ENCODE measurements around the gene PTPRN2. TPM values are rescaled to one million over a fixed set of nuclear protein-coding genes. Genes with fewer than 3 reads are reported as not detected.

The PTPRN2 gene
- total and polyA plus RNA-seq, 8 donors = 4.9 to 136 (median 46.8) TPM

DNA sequence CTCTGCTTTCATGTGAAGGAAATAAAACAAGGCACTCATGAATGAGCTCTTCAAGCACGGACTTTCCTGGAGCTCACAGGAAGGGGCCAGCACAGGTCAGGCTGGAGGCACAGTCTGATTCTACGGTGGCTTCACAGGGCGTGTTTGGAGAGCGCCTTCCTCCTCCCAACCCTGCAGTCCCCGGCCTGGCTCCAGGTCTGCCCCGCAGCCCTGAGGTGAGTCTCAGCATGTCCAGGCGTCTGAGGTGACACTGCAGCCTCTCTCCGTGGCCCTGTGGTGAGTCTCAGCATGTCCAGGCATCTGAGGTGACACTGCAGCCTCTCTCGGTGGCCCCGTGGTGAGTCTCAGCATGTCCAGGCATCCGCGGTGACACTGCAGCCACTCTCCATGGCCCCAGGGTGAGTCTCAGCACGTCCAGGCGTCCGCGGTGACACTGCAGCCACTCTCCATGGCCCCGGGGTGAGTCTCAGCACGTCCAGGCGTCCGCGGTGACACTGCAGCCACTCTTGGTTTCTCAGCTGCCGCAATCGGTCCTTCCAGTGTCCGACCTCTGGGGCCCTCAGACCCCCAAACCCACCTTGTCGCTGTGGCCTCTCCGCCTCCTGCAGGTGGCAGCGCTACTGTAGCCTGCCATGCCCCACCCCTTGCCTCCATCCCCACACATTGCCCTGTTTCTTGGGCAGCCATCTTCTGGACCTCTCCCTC, 869.2 kb downstream of the PTPRN2 start:
- TF ChIP-seq POLR2AphosphoS5 (IDR thresholded peaks at IDR 0.05) (no peak), POLR2A (IDR thresholded peaks at IDR 0.05) (no peak), EP300 (IDR thresholded peaks at IDR 0.05) (no peak)
- TF ChIP-seq, protein P1, sequence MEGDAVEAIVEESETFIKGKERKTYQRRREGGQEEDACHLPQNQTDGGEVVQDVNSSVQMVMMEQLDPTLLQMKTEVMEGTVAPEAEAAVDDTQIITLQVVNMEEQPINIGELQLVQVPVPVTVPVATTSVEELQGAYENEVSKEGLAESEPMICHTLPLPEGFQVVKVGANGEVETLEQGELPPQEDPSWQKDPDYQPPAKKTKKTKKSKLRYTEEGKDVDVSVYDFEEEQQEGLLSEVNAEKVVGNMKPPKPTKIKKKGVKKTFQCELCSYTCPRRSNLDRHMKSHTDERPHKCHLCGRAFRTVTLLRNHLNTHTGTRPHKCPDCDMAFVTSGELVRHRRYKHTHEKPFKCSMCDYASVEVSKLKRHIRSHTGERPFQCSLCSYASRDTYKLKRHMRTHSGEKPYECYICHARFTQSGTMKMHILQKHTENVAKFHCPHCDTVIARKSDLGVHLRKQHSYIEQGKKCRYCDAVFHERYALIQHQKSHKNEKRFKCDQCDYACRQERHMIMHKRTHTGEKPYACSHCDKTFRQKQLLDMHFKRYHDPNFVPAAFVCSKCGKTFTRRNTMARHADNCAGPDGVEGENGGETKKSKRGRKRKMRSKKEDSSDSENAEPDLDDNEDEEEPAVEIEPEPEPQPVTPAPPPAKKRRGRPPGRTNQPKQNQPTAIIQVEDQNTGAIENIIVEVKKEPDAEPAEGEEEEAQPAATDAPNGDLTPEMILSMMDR (IDR thresholded peaks at IDR 0.05) = no peak
- Histone ChIP-seq H3K4me3 (no peak overlapping the region), H3K27ac (no peak overlapping the region), H3K36me3 (no peaks in the 10 kb centered on the region), H3K27me3 (peaks cover 0 to 6% (median 0%) of the 10 kb centered on the region in 3 donors), H3K4me1 (no peaks in the 10 kb centered on the region), H3K9me3 (no peaks in the 10 kb centered on the region)
- WGBS, 5 donors = 75 to 85% (median 82%) methylated on average over 16 to 27 of the region's 27 CpGs
- no peak for DNase-seq
- intact Hi-C loops (cut with DNase I; ENCODE audit: low total_unique reads) = no loop called here

DNA sequence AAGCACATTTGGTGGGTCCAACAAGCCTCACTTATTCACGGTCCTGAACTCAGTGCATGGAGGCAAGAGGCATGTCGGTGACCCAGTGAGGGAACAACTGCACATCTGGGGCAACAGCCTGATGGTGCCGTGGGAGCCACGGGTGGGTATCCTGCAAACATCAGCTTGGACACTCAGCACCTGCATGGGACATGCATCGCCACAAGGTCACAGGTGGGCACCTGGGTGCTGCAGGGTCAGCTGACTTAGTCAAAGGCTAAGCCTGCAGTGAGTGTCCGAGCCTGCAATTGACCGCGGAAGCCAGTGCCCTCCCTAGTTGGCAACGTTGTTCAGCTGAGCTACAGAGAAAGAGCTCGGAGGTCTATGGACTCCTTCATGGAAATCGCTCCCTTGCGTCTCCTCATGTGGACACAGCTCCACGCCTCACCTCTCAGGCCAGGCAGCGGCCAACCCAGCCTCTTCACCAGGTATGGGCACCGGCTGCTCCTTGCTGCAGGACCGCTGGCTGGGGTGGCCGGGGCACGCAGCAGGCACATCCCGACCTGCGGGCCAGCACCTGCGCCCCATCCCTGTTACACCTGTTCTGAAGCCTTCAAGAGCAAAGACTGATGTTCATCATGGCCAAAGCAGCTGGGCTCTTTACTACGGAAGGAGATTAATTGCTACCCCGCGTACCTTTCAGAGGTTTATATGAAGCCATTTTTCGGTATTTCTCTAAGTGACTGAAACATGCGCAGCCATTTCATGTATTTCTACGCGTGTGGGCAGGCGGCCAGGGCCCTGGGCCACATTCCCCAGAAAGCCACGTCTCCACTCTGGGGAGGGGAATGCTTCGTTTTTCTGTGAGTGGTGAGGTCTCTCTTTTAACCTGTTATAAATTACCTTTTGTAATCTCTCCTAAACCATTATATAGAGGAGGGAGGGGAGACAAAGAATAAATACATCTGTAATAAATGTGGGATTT, 870.1 kb downstream of the PTPRN2 start:
- Histone ChIP-seq H3K9me3 (no peaks in the 10 kb centered on the region), H3K36me3 (no peaks in the 10 kb centered on the region), H3K4me3 (no peak overlapping the region), H3K4me1 (no peaks in the 10 kb centered on the region), H3K27me3 (peaks cover 0 to 6% (median 0%) of the 10 kb centered on the region in 3 donors), H3K27ac (no peak overlapping the region)
- TF ChIP-seq, protein P1 (IDR thresholded peaks at IDR 0.05) = no peak
- TF ChIP-seq POLR2AphosphoS5 (IDR thresholded peaks at IDR 0.05) = no peak
- TF ChIP-seq POLR2A (IDR thresholded peaks at IDR 0.05) = no peak
- no peak for TF ChIP-seq EP300 (IDR thresholded peaks at IDR 0.05)
- intact Hi-C loops (cut with DNase I; ENCODE audit: low total_unique reads) = no loop called here
- DNase-seq = no peak
- WGBS, 5 donors = 82 to 95% (median 91%) methylated on average over 26 to 31 of the region's 31 CpGs

DNA sequence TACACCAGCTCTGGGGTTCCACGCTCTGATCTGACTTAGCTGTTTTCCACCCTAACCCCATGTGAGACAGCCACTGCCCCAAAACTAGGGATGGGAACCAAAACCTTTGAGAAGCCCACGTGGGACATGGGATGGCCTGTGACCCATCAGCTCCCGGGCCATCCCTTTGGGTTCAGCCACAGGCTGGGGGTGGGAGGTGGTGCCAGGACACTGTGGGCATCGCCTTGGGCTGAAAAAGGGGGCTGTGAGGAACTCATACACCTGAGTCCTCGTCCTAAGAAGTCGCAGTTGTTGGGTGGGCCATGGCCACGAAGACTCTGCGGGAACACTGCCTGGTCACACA, 871.7 kb downstream of the PTPRN2 start:
- H3K27me3 ChIP-seq = no peaks in the 10 kb centered on the region
- no peak overlapping the region for H3K27ac ChIP-seq
- 64 to 82% (median 70%) methylated on average over 7 to 8 of the region's 8 CpGs for WGBS, 5 donors
- no peaks in the 10 kb centered on the region for H3K9me3 ChIP-seq
- no peak for DNase-seq
- TF ChIP-seq POLR2A (IDR thresholded peaks at IDR 0.05) (no peak), EP300 (IDR thresholded peaks at IDR 0.05) (no peak), POLR2AphosphoS5 (IDR thresholded peaks at IDR 0.05) (no peak)
- TF ChIP-seq, protein P1 (IDR thresholded peaks at IDR 0.05) = no peak
- no peak overlapping the region for H3K4me3 ChIP-seq
- H3K36me3 ChIP-seq = no peaks in the 10 kb centered on the region
- no peaks in the 10 kb centered on the region for H3K4me1 ChIP-seq
- intact Hi-C loops (cut with DNase I; ENCODE audit: low total_unique reads) = no loop called here

DNA sequence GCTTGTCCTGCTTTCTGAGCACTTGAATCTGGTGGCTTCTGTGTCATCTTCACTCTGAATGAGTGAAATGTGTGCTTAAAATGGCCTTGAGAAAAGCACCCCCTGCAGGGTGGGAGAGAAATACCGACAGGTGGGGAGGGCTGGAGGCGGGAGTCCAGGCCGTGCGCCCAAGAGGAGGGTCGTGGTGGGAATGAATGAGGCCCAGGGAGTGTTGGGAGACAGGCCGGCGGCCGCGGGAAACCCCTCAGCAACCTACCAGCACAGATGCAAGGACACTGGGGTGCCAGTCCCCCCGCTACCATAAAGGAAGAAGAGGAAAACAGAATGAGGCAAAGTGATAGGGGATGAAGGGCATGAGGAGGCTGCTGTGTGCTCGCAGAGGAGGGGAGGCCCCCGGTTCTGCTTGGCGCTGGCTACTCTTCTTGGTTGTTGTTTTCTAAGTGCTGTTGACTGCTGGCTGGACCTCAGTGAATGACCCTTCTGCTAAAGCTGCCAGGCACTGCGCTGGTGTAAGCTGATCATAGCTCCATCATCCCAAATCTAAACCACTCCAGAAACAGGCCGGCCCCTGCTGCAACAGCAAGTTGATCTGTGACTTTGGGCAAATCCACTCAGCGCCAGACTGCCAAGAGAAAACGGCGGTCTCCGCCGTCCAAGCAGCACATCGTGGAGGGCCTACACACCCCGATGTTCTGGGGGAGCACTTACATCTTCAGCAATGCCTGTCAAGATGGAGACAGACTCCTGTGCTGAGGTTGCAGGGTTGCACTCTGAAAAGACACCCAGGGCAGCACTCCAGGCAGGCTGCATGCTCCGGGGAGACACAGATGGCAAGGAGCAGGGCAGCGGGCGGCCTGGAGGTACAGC, 872.3 kb downstream of the PTPRN2 start:
- intact Hi-C loops (cut with DNase I; ENCODE audit: low total_unique reads) = no loop called here
- Histone ChIP-seq H3K36me3 (no peaks in the 10 kb centered on the region), H3K27ac (no peak overlapping the region), H3K9me3 (no peaks in the 10 kb centered on the region), H3K4me1 (no peaks in the 10 kb centered on the region), H3K27me3 (no peaks in the 10 kb centered on the region), H3K4me3 (no peak overlapping the region)
- TF ChIP-seq POLR2AphosphoS5 (IDR thresholded peaks at IDR 0.05) (no peak), POLR2A (IDR thresholded peaks at IDR 0.05) (no peak), EP300 (IDR thresholded peaks at IDR 0.05) (no peak)
- TF ChIP-seq, protein P1 (IDR thresholded peaks at IDR 0.05) = no peak
- 83 to 91% (median 84%) methylated on average over 22 to 25 of the region's 25 CpGs for WGBS, 5 donors
- no peak for DNase-seq
